GM21447 (cell line): ENCODE data around the gene KRTAP10-4.
"Not testable (repeated sequence)": the region's sequence is repeated elsewhere in the genome, so short reads cannot be mapped to it uniquely, and the experiment has no call there.

Experiments used
- ATAC-seq: cut with Tn5 transposase; IDR thresholded peaks from one replicate; pipeline ENCODE4 v1.9.1; 2021; ENCODE audit not compliant: unreplicated experiment

KRTAP10-4 gene

GRCh38 chr21:44579056-44579832 lies 5.7 kb downstream of the KRTAP10-4 start:
- no peak for ATAC-seq

GRCh38 chr21:44579833-44580144 lies 6.3 kb downstream of the KRTAP10-4 start:
- ATAC-seq = no peak

GRCh38 chr21:44580231-44580821 lies 6.8 kb downstream of the KRTAP10-4 start, which contains the start of gene KRTAP10-5:
KRTAP10-5 (minus strand) TSS chr21:44580604; CDS start chr21:44580578, 26 bp downstream.
- ATAC-seq = not testable (repeated sequence)

- no peak for ATAC-seq
Observed at GRCh38 chr21:44581158-44581557, 7.6 kb downstream of the KRTAP10-4 start.

GRCh38 chr21:44582055-44582454 lies 8.5 kb downstream of the KRTAP10-4 start:
- no peak for ATAC-seq

GRCh38 chr21:44583089-44583799 lies 9.7 kb downstream of the KRTAP10-4 start:
- no peak for ATAC-seq

GRCh38 chr21:44583800-44584147 lies 10.2 kb downstream of the KRTAP10-4 start:
- no peak for ATAC-seq

- ATAC-seq = no peak
Observed at GRCh38 chr21:44585892-44586291, 12.4 kb downstream of the KRTAP10-4 start.

GRCh38 chr21:44589094-44589493 lies 15.6 kb downstream of the KRTAP10-4 start:
- no peak for ATAC-seq

- no peak for ATAC-seq
Observed at GRCh38 chr21:44589586-44590305, 16.2 kb downstream of the KRTAP10-4 start.

GRCh38 chr21:44590311-44590721 lies 16.8 kb downstream of the KRTAP10-4 start:
- ATAC-seq = no peak

GRCh38 chr21:44590897-44591800 lies 17.6 kb downstream of the KRTAP10-4 start:
- not testable (repeated sequence) for ATAC-seq

GRCh38 chr21:44591801-44592130 lies 18.2 kb downstream of the KRTAP10-4 start:
- not testable (repeated sequence) for ATAC-seq

- ATAC-seq = no peak
Observed at GRCh38 chr21:44592446-44593311, 19.1 kb downstream of the KRTAP10-4 start, which contains the start of gene KRTAP10-6. KRTAP10-6 (minus strand) TSS chr21:44592505; CDS start chr21:44592484, 21 bp downstream.

- ATAC-seq = no peak
Observed at GRCh38 chr21:44593598-44594405, 20.3 kb downstream of the KRTAP10-4 start.

GRCh38 chr21:44594406-44594916 lies 20.9 kb downstream of the KRTAP10-4 start:
- no peak for ATAC-seq

- ATAC-seq = no peak
Observed at GRCh38 chr21:44595524-44595923, 22.0 kb downstream of the KRTAP10-4 start.

- ATAC-seq = no peak
Observed at GRCh38 chr21:44596068-44596725, 22.7 kb downstream of the KRTAP10-4 start.
